BLaER1 treated with 17β-estradiol and CSF1 and Interleukin-3, amounts not matched to agents 10 nM and 100 nM (cell line): ENCODE results near the gene LMO1.

Source experiments
- H3K27ac ChIP-seq, 11 experiments: shearing (Covaris generic); formaldehyde crosslinking; 2 replicates each; pipeline ENCODE4 v1.8.1; 2022
- H3K27me3 ChIP-seq, 11 experiments: shearing (Covaris generic); formaldehyde crosslinking; 2 replicates each; pipeline ENCODE4 v1.8.1; 2022
- H3K36me3 ChIP-seq, 11 experiments: shearing (Covaris generic); formaldehyde crosslinking; 2 replicates each; pipeline ENCODE4 v1.8.1; 2022
- H3K4me1 ChIP-seq, 10 experiments: shearing (Covaris generic); formaldehyde crosslinking; 2 replicates each; pipeline ENCODE4 v1.8.1; 2022
- H3K4me2 ChIP-seq, 11 experiments: shearing (Covaris generic); formaldehyde crosslinking; 2 replicates each; pipeline ENCODE4 v1.8.1; 2022
- H3K4me3 ChIP-seq, 10 experiments: shearing (Covaris generic); formaldehyde crosslinking; 2 replicates each; pipeline ENCODE4 v1.8.1; 2022
- H3K9ac ChIP-seq, 11 experiments: shearing (Covaris generic); formaldehyde crosslinking; 2 replicates each; pipeline ENCODE4 v1.8.1; 2022
- H3K9me3 ChIP-seq, 11 experiments: shearing (Covaris generic); formaldehyde crosslinking; replicated peaks in 1 of 11; 2 replicates each; pipeline ENCODE4 v1.8.1; 2022
- H4K20me1 ChIP-seq, 11 experiments: shearing (Covaris generic); formaldehyde crosslinking; 2 replicates each; pipeline ENCODE4 v1.8.1; 2022
- Cebpa-rat ChIP-seq, 11 experiments: shearing (Covaris generic); IDR thresholded peaks; 2 replicates each; pipeline ENCODE4 v1.8.1; 2022

The LMO1 gene

GRCh38 chr11:8204025-8204424 is 59.7 kb downstream of the LMO1 start:
- no peaks in the 10 kb centered on the region for H4K20me1 ChIP-seq
- H3K9ac ChIP-seq = no peak overlapping the region
- no peak for TF ChIP-seq Cebpa-rat (IDR thresholded peaks at IDR 0.05)
- 0 out of 22 replicates have a peak, but pooled peaks cover 0 to 4% (median 0%) of the 10 kb centered on the region in 11 experiments for H3K9me3 ChIP-seq
- H3K36me3 ChIP-seq = no peaks in the 10 kb centered on the region
- H3K4me2 ChIP-seq = peak overlapping the region in 6 of 11 experiments; percentile 2 to 96 (median 90); a peak in 8 of 22 replicates
- H3K4me3 ChIP-seq = no peak overlapping the region
- peaks cover 46 to 76% (median 61%) of the 10 kb centered on the region in 10 experiments for H3K4me1 ChIP-seq
- no peak overlapping the region; a peak in 1 of 22 replicates for H3K27ac ChIP-seq
- H3K27me3 ChIP-seq = no peaks in the 10 kb centered on the region

GRCh38 chr11:8203414-8203715 is 60.3 kb downstream of the LMO1 start:
- TF ChIP-seq Cebpa-rat (IDR thresholded peaks at IDR 0.05) = no peak
- peak overlapping the region in 7 of 11 experiments; percentile 2 to 96 (median 88); a peak in 11 of 22 replicates for H3K4me2 ChIP-seq
- H3K27ac ChIP-seq = peak overlapping the region in 1 of 11 experiments; percentile 67; a peak in 1 of 22 replicates
- H3K36me3 ChIP-seq = no peaks in the 10 kb centered on the region
- H3K4me3 ChIP-seq = no peak overlapping the region
- no peaks in the 10 kb centered on the region for H4K20me1 ChIP-seq
- H3K9ac ChIP-seq = no peak overlapping the region
- H3K9me3 ChIP-seq = 0 out of 22 replicates have a peak, but pooled peaks cover 0 to 4% (median 0%) of the 10 kb centered on the region in 11 experiments
- H3K4me1 ChIP-seq = peaks cover 46 to 70% (median 61%) of the 10 kb centered on the region in 10 experiments
- no peaks in the 10 kb centered on the region for H3K27me3 ChIP-seq

GRCh38 chr11:8202516-8203413 is 60.9 kb downstream of the LMO1 start:
- Histone ChIP-seq H3K9ac (0 out of 22 replicates have a peak overlapping the region, but pooled peaks of 2 of the 11 experiments have one; percentile 5 to 27), H3K9me3 (0 out of 22 replicates have a peak, but pooled peaks cover 0 to 4% (median 0%) of the 10 kb centered on the region in 11 experiments), H3K4me3 (no peak overlapping the region), H3K4me1 (peaks cover 44 to 64% (median 58%) of the 10 kb centered on the region in 10 experiments), H3K36me3 (no peaks in the 10 kb centered on the region), H3K4me2 (peak overlapping the region; percentile 54 to 96 (median 72)), H4K20me1 (no peaks in the 10 kb centered on the region), H3K27me3 (no peaks in the 10 kb centered on the region), H3K27ac (peak overlapping the region in 7 of 11 experiments; percentile 23 to 68 (median 64); a peak in 13 of 22 replicates)
- TF ChIP-seq Cebpa-rat (IDR thresholded peaks at IDR 0.05) = no peak

- Histone ChIP-seq H3K27me3 (no peaks in the 10 kb centered on the region), H4K20me1 (no peaks in the 10 kb centered on the region), H3K4me3 (0 out of 20 replicates have a peak overlapping the region, but pooled peaks of 1 of the 10 experiments have one; percentile 28), H3K4me2 (peak overlapping the region; percentile 54 to 96 (median 72)), H3K36me3 (no peaks in the 10 kb centered on the region), H3K4me1 (peaks cover 36 to 57% (median 51%) of the 10 kb centered on the region in 10 experiments), H3K9me3 (0 out of 22 replicates have a peak, but pooled peaks cover 0 to 4% (median 0%) of the 10 kb centered on the region in 11 experiments), H3K27ac (peak overlapping the region in 8 of 11 experiments; percentile 23 to 68 (median 60); a peak in 17 of 22 replicates), H3K9ac (peak overlapping the region in 3 of 11 experiments; percentile 0 to 27 (median 6); a peak in 3 of 22 replicates)
- TF ChIP-seq Cebpa-rat (IDR thresholded peaks at IDR 0.05) = peak in 3 of 11 experiments; percentile 46 to 63 (median 50); a peak in 4 of 22 replicates
Observed at GRCh38 chr11:8201644-8202365, 61.9 kb downstream of the LMO1 start.

- no peaks in the 10 kb centered on the region for H3K27me3 ChIP-seq
- H3K4me2 ChIP-seq = no peak overlapping the region
- peaks cover 18 to 46% (median 32%) of the 10 kb centered on the region in 10 experiments for H3K4me1 ChIP-seq
- H3K36me3 ChIP-seq = no peaks in the 10 kb centered on the region
- 0 out of 22 replicates have a peak, but pooled peaks cover 0 to 4% (median 0%) of the 10 kb centered on the region in 11 experiments for H3K9me3 ChIP-seq
- H3K27ac ChIP-seq = no peak overlapping the region
- TF ChIP-seq Cebpa-rat (IDR thresholded peaks at IDR 0.05) = no peak
- no peak overlapping the region for H3K4me3 ChIP-seq
- no peak overlapping the region for H3K9ac ChIP-seq
- no peaks in the 10 kb centered on the region for H4K20me1 ChIP-seq
Observed at GRCh38 chr11:8199676-8200075, 64.0 kb downstream of the LMO1 start.

GRCh38 chr11:8196749-8197148 is 66.9 kb downstream of the LMO1 start:
- TF ChIP-seq Cebpa-rat (IDR thresholded peaks at IDR 0.05) = no peak
- peak overlapping the region in 5 of 11 experiments; percentile 2 to 72 (median 32); a peak in 7 of 22 replicates for H3K4me2 ChIP-seq
- H3K27me3 ChIP-seq = no peaks in the 10 kb centered on the region
- H3K4me3 ChIP-seq = no peak overlapping the region
- H4K20me1 ChIP-seq = no peaks in the 10 kb centered on the region; a peak in 1 of 22 replicates
- H3K9ac ChIP-seq = no peak overlapping the region
- no peaks in the 10 kb centered on the region for H3K9me3 ChIP-seq
- no peak overlapping the region for H3K27ac ChIP-seq
- peaks cover 5 to 17% (median 9%) of the 10 kb centered on the region in 10 experiments for H3K4me1 ChIP-seq
- no peaks in the 10 kb centered on the region for H3K36me3 ChIP-seq

- no peak overlapping the region for H3K27ac ChIP-seq
- H3K36me3 ChIP-seq = no peaks in the 10 kb centered on the region
- TF ChIP-seq Cebpa-rat (IDR thresholded peaks at IDR 0.05) = no peak
- no peaks in the 10 kb centered on the region for H3K27me3 ChIP-seq
- H4K20me1 ChIP-seq = no peaks in the 10 kb centered on the region; a peak in 1 of 22 replicates
- H3K4me3 ChIP-seq = no peak overlapping the region
- no peak overlapping the region; a peak in 1 of 22 replicates for H3K4me2 ChIP-seq
- no peak overlapping the region for H3K9ac ChIP-seq
- no peaks in the 10 kb centered on the region for H3K9me3 ChIP-seq
- H3K4me1 ChIP-seq = peaks cover 0 to 12% (median 4%) of the 10 kb centered on the region in 10 experiments; a peak in 7 of 20 replicates
Observed at GRCh38 chr11:8194956-8195355, 68.7 kb downstream of the LMO1 start.

GRCh38 chr11:8192896-8193209 is 70.8 kb downstream of the LMO1 start:
- H3K4me3 ChIP-seq = no peak overlapping the region
- H3K9me3 ChIP-seq = no peaks in the 10 kb centered on the region
- H3K36me3 ChIP-seq = no peaks in the 10 kb centered on the region
- H3K4me1 ChIP-seq = peaks cover 0 to 12% (median 4%) of the 10 kb centered on the region in 10 experiments; a peak in 7 of 20 replicates
- no peak overlapping the region for H3K9ac ChIP-seq
- no peaks in the 10 kb centered on the region for H3K27me3 ChIP-seq
- no peak overlapping the region for H3K4me2 ChIP-seq
- no peak overlapping the region for H3K27ac ChIP-seq
- H4K20me1 ChIP-seq = no peaks in the 10 kb centered on the region; a peak in 1 of 22 replicates
- no peak for TF ChIP-seq Cebpa-rat (IDR thresholded peaks at IDR 0.05)
